Activated B cell treated with CpG ODN at 0.5 μM for 24 hours (primary cell): ENCODE results near the gene OR52H1. TPM values are rescaled to one million over a fixed set of nuclear protein-coding genes. Genes with fewer than 3 reads are reported as not detected.

Experiments used
- ATAC-seq: fragments of 200-7000 bp; cut with Tn5 transposase; one replicate; pipeline ENCODE4 v1.10.0; 2021; ENCODE audit warnings: low read depth, mild to moderate bottlenecking, moderate library complexity
- CTCF ChIA-PET: fragments of 350-600 bp; sonication (Branson Sonifier 250); formaldehyde crosslinking; loops from one replicate; lab custom pipeline; 2021; ENCODE audit warnings: antibody characterized with exemption; lab: Charles Lee
- POLR2A ChIA-PET: fragments of 350-600 bp; sonication (Branson Sonifier 250); formaldehyde crosslinking; loops from one replicate; lab custom pipeline; 2021; ENCODE audit warnings: antibody characterized with exemption; lab: Charles Lee
- DNase-seq: peaks from one replicate; pipeline ENCODE4 v3.0.0; 2022
- H3K27ac Mint-ChIP-seq: one replicate; pipeline ENCODE4 v1.8.0; 2020; ENCODE audit warnings: mixed read lengths
- H3K27me3 Mint-ChIP-seq: one replicate; pipeline ENCODE4 v1.8.0; 2021; ENCODE audit warnings: mixed read lengths
- H3K36me3 Mint-ChIP-seq: one replicate; pipeline ENCODE4 v1.8.0; 2021; ENCODE audit warnings: low read depth, mixed read lengths
- H3K4me1 Mint-ChIP-seq: one replicate; pipeline ENCODE4 v1.8.0; 2021; ENCODE audit warnings: mixed read lengths
- H3K4me3 Mint-ChIP-seq: one replicate; pipeline ENCODE4 v1.8.0; 2020; ENCODE audit warnings: mild to moderate bottlenecking, mixed read lengths
- H3K9me3 Mint-ChIP-seq: one replicate; pipeline ENCODE4 v1.8.0; 2020; ENCODE audit warnings: mixed read lengths
- CTCF ChIP-seq: fragments of 200-600 bp; IDR thresholded peaks from one replicate; pipeline ENCODE4 v1.8.0; 2022; ENCODE audit warnings: antibody characterized with exemption, mild to moderate bottlenecking
- intact Hi-C: fragments of 100-400 bp; cut with micrococcal nuclease; formaldehyde crosslinking; loops from one replicate; pipeline ENCODE4 v1.15.1; 2024
- total RNA-seq: library from RNA; stranded (reverse); gene quantifications from 2 replicates; pipeline ENCODE4 v1.2.3, GENCODE V29; 2022

Gene OR52H1
- total RNA-seq, 1 donor from 2014 or later = 0.22 TPM

GRCh38 chr11:5509803-5510202, 38.5 kb downstream of the OR52H1 start, which contains the start of gene UBQLN3:
UBQLN3 (minus strand) TSS chr11:5509957; CDS start chr11:5509558, 399 bp downstream.
- CTCF ChIA-PET = no interaction called here
- intact Hi-C loops = loop anchor here (5.0 kb wide), 1 partner anchor 1073 kb away; no protein-coding TSS in a partner anchor
- POLR2A ChIA-PET = no interaction called here
- no peak for ATAC-seq
- TF ChIP-seq CTCF = no peak
- no peaks in the 10 kb centered on the region for H3K9me3 Mint-ChIP-seq
- DNase-seq = no peak
- H3K27ac Mint-ChIP-seq = no peak within 1 kb of the TSS
- no peaks in the 10 kb centered on the region for H3K4me1 Mint-ChIP-seq
- H3K27me3 Mint-ChIP-seq = no peaks in the 10 kb centered on the region
- no peak within 1 kb of the TSS for H3K4me3 Mint-ChIP-seq
- H3K36me3 Mint-ChIP-seq = no peaks in the 10 kb centered on the region

GRCh38 chr11:5508605-5509004, 39.7 kb downstream of the OR52H1 start:
- ATAC-seq = no peak
- ChIA-PET POLR2A (no interaction called here), CTCF (no interaction called here)
- intact Hi-C loops = loop anchor here (5.0 kb wide), 1 partner anchor 1071 kb away; no protein-coding TSS in a partner anchor
- no peaks in the 10 kb centered on the region for H3K9me3 Mint-ChIP-seq
- H3K27ac Mint-ChIP-seq = no peak overlapping the region
- no peak overlapping the region for H3K4me3 Mint-ChIP-seq
- TF ChIP-seq CTCF = no peak
- no peaks in the 10 kb centered on the region for H3K27me3 Mint-ChIP-seq
- H3K36me3 Mint-ChIP-seq = no peaks in the 10 kb centered on the region
- no peaks in the 10 kb centered on the region for H3K4me1 Mint-ChIP-seq
- no peak for DNase-seq

- H3K9me3 Mint-ChIP-seq = no peaks in the 10 kb centered on the region
- no peak for TF ChIP-seq CTCF
- ChIA-PET CTCF (no interaction called here), POLR2A (no interaction called here)
- no peaks in the 10 kb centered on the region for H3K36me3 Mint-ChIP-seq
- no peaks in the 10 kb centered on the region for H3K4me1 Mint-ChIP-seq
- H3K4me3 Mint-ChIP-seq = no peak overlapping the region
- H3K27me3 Mint-ChIP-seq = no peaks in the 10 kb centered on the region
- DNase-seq (no peak), ATAC-seq (no peak)
- H3K27ac Mint-ChIP-seq = no peak overlapping the region
- intact Hi-C loops = loop anchor here (5.0 kb wide), 1 partner anchor 1071 kb away; no protein-coding TSS in a partner anchor
These were observed 40.4 kb downstream of the OR52H1 start for GRCh38 chr11:5507933-5508305.

- Mint-ChIP-seq H3K4me1 (no peaks in the 10 kb centered on the region), H3K27me3 (no peaks in the 10 kb centered on the region), H3K27ac (no peak overlapping the region), H3K4me3 (no peak overlapping the region), H3K36me3 (no peaks in the 10 kb centered on the region), H3K9me3 (no peaks in the 10 kb centered on the region)
- ChIA-PET POLR2A (no interaction called here), CTCF (interaction anchor here (0.8 kb wide), 1 partner anchor 31 kb away, joined by 3 read pairs; no protein-coding TSS in a partner anchor)
- intact Hi-C loops = loop anchor here (5.0 kb wide), 1 partner anchor 1070 kb away; no protein-coding TSS in a partner anchor
- no peak for ATAC-seq
- no peak for TF ChIP-seq CTCF
- no peak for DNase-seq
These were observed 41.0 kb downstream of the OR52H1 start for GRCh38 chr11:5507177-5507932.

- ATAC-seq = no peak
- intact Hi-C loops = loop anchor here (5.0 kb wide), 1 partner anchor 1068 kb away; no protein-coding TSS in a partner anchor
- no peaks in the 10 kb centered on the region for H3K9me3 Mint-ChIP-seq
- H3K36me3 Mint-ChIP-seq = no peaks in the 10 kb centered on the region
- H3K27me3 Mint-ChIP-seq = peaks cover 5% of the 10 kb centered on the region
- POLR2A ChIA-PET = no interaction called here
- no peak for TF ChIP-seq CTCF
- no peak for DNase-seq
- no peak overlapping the region for H3K27ac Mint-ChIP-seq
- H3K4me3 Mint-ChIP-seq = no peak overlapping the region
- no peaks in the 10 kb centered on the region for H3K4me1 Mint-ChIP-seq
- CTCF ChIA-PET = no interaction called here
These were observed 42.8 kb downstream of the OR52H1 start for GRCh38 chr11:5505363-5506048.
